ENCODE measurements around the gene APOH. TPM values are rescaled to one million over a fixed set of nuclear protein-coding genes. Genes with fewer than 3 reads are reported as not detected.
A peak's percentile ranks its signal among the peaks of the same experiment; 100 is the strongest.

Gene APOH
- total and polyA plus RNA-seq, 9 of the 15 experiments (the other 6 are each of a cell fraction or from before 2014, with no cell fraction given), result 1.1 TPM; not detected in 8

GRCh38 chr17:66272811-66273585, 43.8 kb upstream of the APOH start (continued):
- TF ChIP-seq STAT6 (CRISPR knock-in tag; IDR thresholded peaks at IDR 0.05) (no peak), CREB5 (CRISPR knock-in tag; IDR thresholded peaks at IDR 0.05) (no peak), EHMT2 (IDR thresholded peaks at IDR 0.05) (no peak), CREBBP (IDR thresholded peaks at IDR 0.05; ENCODE audit: low read depth, low read length) (no peak), CBFA2T3 (IDR thresholded peaks at IDR 0.05) (peak; percentile 52), ZKSCAN3 (CRISPR knock-in tag; IDR thresholded peaks at IDR 0.05) (no peak), ZNF316 (IDR thresholded peaks at IDR 0.05) (peak; percentile 32), ZNF449 (CRISPR knock-in tag; IDR thresholded peaks at IDR 0.05) (no peak), THAP12 (CRISPR knock-in tag; IDR thresholded peaks at IDR 0.05) (no peak), HMG20A (CRISPR knock-in tag; conservative IDR thresholded peaks at IDR 0.05) (no peak), ZNF780A (CRISPR knock-in tag; IDR thresholded peaks at IDR 0.05) (no peak), ZSCAN32 (CRISPR knock-in tag; IDR thresholded peaks at IDR 0.05) (no peak), ARID2 (IDR thresholded peaks at IDR 0.05) (no peak), SMARCB1 (IDR thresholded peaks at IDR 0.05; ENCODE audit: insufficient read length, low read depth) (no peak), VEZF1 (CRISPR knock-in tag; IDR thresholded peaks at IDR 0.05) (peak; percentile 42), ZBED1 (IDR thresholded peaks at IDR 0.05) (no peak)

All from K562 (cell line).